GM10266 (cell line): ENCODE data around the gene NPHP3.
"Not testable (repeated sequence)": the region's sequence is repeated elsewhere in the genome, so short reads cannot be mapped to it uniquely, and the experiment has no call there.

ENCODE experiments used
- DNase-seq: peaks from one replicate; pipeline ENCODE4 v3.0.0; 2012; ENCODE audit errors: extremely low spot score
- CTCF ChIP-seq: IDR thresholded peaks from 2 replicates; pipeline ENCODE4 v1.5.1; 2012; ENCODE audit warnings: mild to moderate bottlenecking, low read depth; ENCODE audit not compliant: control insufficient read depth, insufficient read depth; ENCODE audit errors: missing control alignments

NPHP3 gene

GRCh38 chr3:132722165-132723023 is at the start of gene NPHP3:
Gene NPHP3 (minus strand): TSS chr3:132722409. CDS start chr3:132722355, 54 bp downstream.
- DNase-seq: peak; percentile 98
- no peak for TF ChIP-seq CTCF

GRCh38 chr3:132758740-132759139 is 36.5 kb upstream of the NPHP3 start:
- no peak for DNase-seq
- no peak for TF ChIP-seq CTCF

GRCh38 chr3:132756108-132756650 is 34.0 kb upstream of the NPHP3 start:
- TF ChIP-seq CTCF: no peak
- no peak for DNase-seq

- no peak for TF ChIP-seq CTCF
- no peak for DNase-seq
Observed at GRCh38 chr3:132753946-132754345, 31.7 kb upstream of the NPHP3 start.

GRCh38 chr3:132749786-132750185 is 27.6 kb upstream of the NPHP3 start:
- TF ChIP-seq CTCF: no peak
- no peak for DNase-seq

- DNase-seq: not testable (repeated sequence)
Observed at GRCh38 chr3:132746720-132747119, 24.5 kb upstream of the NPHP3 start.

- DNase-seq: no peak
- TF ChIP-seq CTCF: no peak
Observed at GRCh38 chr3:132738314-132738713, 16.1 kb upstream of the NPHP3 start.
